Measurements from ENCODE around the gene SCUBE1.

SCUBE1 gene

GRCh38 chr22:43375951-43376455 is 32.8 kb upstream of the SCUBE1 start:
- no peak for TF ChIP-seq CTCF (IDR thresholded peaks at IDR 0.05)

- no peak for TF ChIP-seq CTCF (IDR thresholded peaks at IDR 0.05)
These were observed 26.9 kb upstream of the SCUBE1 start for GRCh38 chr22:43370036-43370435.

- no peak for TF ChIP-seq CTCF (IDR thresholded peaks at IDR 0.05)
These were observed 22.7 kb upstream of the SCUBE1 start for GRCh38 chr22:43365715-43366440.

- no peak for TF ChIP-seq CTCF (IDR thresholded peaks at IDR 0.05)
These were observed 20.9 kb upstream of the SCUBE1 start for GRCh38 chr22:43364169-43364435.

- TF ChIP-seq CTCF (IDR thresholded peaks at IDR 0.05): no peak
These were observed 20.4 kb upstream of the SCUBE1 start for GRCh38 chr22:43363315-43364168.

- TF ChIP-seq CTCF (IDR thresholded peaks at IDR 0.05): no peak
These were observed 17.4 kb upstream of the SCUBE1 start for GRCh38 chr22:43360576-43360975.

GRCh38 chr22:43356881-43357280 is 13.7 kb upstream of the SCUBE1 start:
- no peak for TF ChIP-seq CTCF (IDR thresholded peaks at IDR 0.05)

Measured in LNCAP (cell line).